Measurements from ENCODE around the gene UMODL1.

- TF ChIP-seq POLR2A (IDR thresholded peaks at IDR 0.05) = no peak
- no peak for TF ChIP-seq CTCF (IDR thresholded peaks at IDR 0.05)
Measured at GRCh38 chr21:42171091-42172053, 100.3 kb downstream of the UMODL1 start.

All from adrenal gland (tissue), 5 donors.